Liver (tissue), 9 donors: ENCODE results near the gene OR5B21. TPM values are rescaled to one million over a fixed set of nuclear protein-coding genes. Genes with fewer than 3 reads are reported as not detected.

Experiments used
- DNase-seq: peaks from one replicate; pipeline ENCODE4 v3.0.0-alpha.2; 2017; ENCODE audit warnings: low spot score
- H3K27ac ChIP-seq, 2 donors: one replicate each; pipeline ENCODE4 v1.7.0; 2013; ENCODE audit warnings: inconsistent platforms in 2 of 2, low read length in 2 of 2, control low read depth in 1 of 2, low read depth in 1 of 2, mild to moderate bottlenecking in 1 of 2
- H3K27me3 ChIP-seq, 4 donors: one replicate each; pipeline versions ENCODE4 v1.6.1 to v1.7.0; 2013; ENCODE audit warnings: low read length in 3 of 4, inconsistent platforms in 1 of 4, mild to moderate bottlenecking in 1 of 4, moderate library complexity in 1 of 4; ENCODE audit not compliant: control insufficient read depth in 4 of 4, insufficient read depth in 4 of 4
- H3K36me3 ChIP-seq, 4 donors: one replicate each; pipeline versions ENCODE4 v1.6.1 to v1.7.0; 2013; ENCODE audit warnings: low read length in 3 of 4, mild to moderate bottlenecking in 3 of 4, low read depth in 1 of 4, moderate library complexity in 1 of 4; ENCODE audit not compliant: control insufficient read depth in 4 of 4, insufficient read depth in 3 of 4
- H3K4me1 ChIP-seq, 4 donors: one replicate each; pipeline versions ENCODE4 v1.6.1 to v1.7.0; 2013; ENCODE audit warnings: low read length in 3 of 4, mild to moderate bottlenecking in 3 of 4, moderate library complexity in 1 of 4; ENCODE audit not compliant: control insufficient read depth in 4 of 4, insufficient read depth in 4 of 4
- H3K4me3 ChIP-seq, 3 donors: one replicate each; pipeline versions ENCODE4 v1.6.1 to v1.7.0; 2013; ENCODE audit warnings: low read length in 3 of 3, control low read depth in 1 of 3, low read depth in 1 of 3, mild to moderate bottlenecking in 1 of 3
- H3K9ac ChIP-seq, 2 donors: one replicate each; pipeline ENCODE4 v1.7.0; 2013; ENCODE audit warnings: low read length in 2 of 2, mild to moderate bottlenecking in 2 of 2, moderate library complexity in 2 of 2, control low read depth in 1 of 2, low read depth in 1 of 2
- H3K9me3 ChIP-seq, 4 donors: one replicate each; pipeline versions ENCODE4 v1.6.1 to v1.7.0; 2013; ENCODE audit warnings: low read length in 3 of 4; ENCODE audit not compliant: control insufficient read depth in 4 of 4
- ATF3 ChIP-seq: IDR thresholded peaks from 2 replicates; pipeline ENCODE4 v1.6.1; 2016; ENCODE audit warnings: antibody characterized with exemption
- EGR1 ChIP-seq, 2 donors: IDR thresholded peaks; 2 replicates each; pipeline ENCODE4 v1.6.1; 2016 to 2018; ENCODE audit warnings: antibody characterized with exemption in 2 of 2, low read depth in 2 of 2
- FOXA1 ChIP-seq: IDR thresholded peaks from 2 replicates; pipeline ENCODE4 v1.6.1; 2016; ENCODE audit warnings: antibody characterized with exemption
- GABPA ChIP-seq, 2 donors: IDR thresholded peaks in 1 of 2; conservative IDR thresholded peaks in 1 of 2; 2 replicates each; pipeline ENCODE4 v1.6.1; 2016; ENCODE audit warnings: antibody characterized with exemption in 2 of 2, mild to moderate bottlenecking in 1 of 2, moderate library complexity in 1 of 2
- HNF4A ChIP-seq, 2 donors: conservative IDR thresholded peaks; 2 replicates each; pipeline ENCODE4 v1.6.1; 2016; ENCODE audit warnings: antibody characterized with exemption in 2 of 2, mild to moderate bottlenecking in 2 of 2
- HNF4G ChIP-seq: IDR thresholded peaks from 2 replicates; pipeline ENCODE4 v1.6.1; 2016; ENCODE audit warnings: antibody characterized with exemption
- JUND ChIP-seq, 2 donors: IDR thresholded peaks; 2 replicates each; pipeline ENCODE4 v1.6.1; 2016; ENCODE audit warnings: antibody characterized with exemption in 2 of 2
- MAX ChIP-seq: IDR thresholded peaks from 2 replicates; pipeline ENCODE4 v1.6.1; 2016; ENCODE audit warnings: antibody characterized with exemption
- NR2F2 ChIP-seq: IDR thresholded peaks from 2 replicates; pipeline ENCODE4 v1.6.1; 2016; ENCODE audit warnings: antibody characterized with exemption
- REST ChIP-seq: IDR thresholded peaks from 2 replicates; pipeline ENCODE4 v1.6.1; 2016; ENCODE audit warnings: antibody characterized with exemption, mild to moderate bottlenecking
- RXRA ChIP-seq, 2 donors: IDR thresholded peaks; 2 replicates each; pipeline ENCODE4 v1.6.1; 2017 to 2018; ENCODE audit warnings: antibody characterized with exemption in 2 of 2, mild to moderate bottlenecking in 1 of 2
- SP1 ChIP-seq: IDR thresholded peaks from 2 replicates; pipeline ENCODE4 v1.6.1; 2018; ENCODE audit warnings: antibody characterized with exemption, mild to moderate bottlenecking
- TAF1 ChIP-seq: conservative IDR thresholded peaks from 2 replicates; pipeline ENCODE4 v1.6.1; 2016; ENCODE audit warnings: antibody characterized with exemption, mild to moderate bottlenecking
- YY1 ChIP-seq: IDR thresholded peaks from 2 replicates; pipeline ENCODE4 v1.6.1; 2016; ENCODE audit warnings: antibody characterized with exemption, mild to moderate bottlenecking
- ZBTB33 ChIP-seq: IDR thresholded peaks from 2 replicates; pipeline ENCODE4 v1.6.1; 2016; ENCODE audit warnings: antibody characterized with exemption
- WGBS: extraction: QIAGEN DNeasy Blood & Tissue Kit; methylation state at CpG from one replicate; pipeline ENCODE4 v1.1.7; 2013; 5-methylcytosine and 5-hydroxymethylcytosine counted together
- polyA plus RNA-seq, 2 donors: library from polyadenylated mRNA; stranded (reverse) in 1 of 2; unstranded in 1 of 2; fragments of 200-250 nt in 1 of 2; fragments of >200 nt in 1 of 2; fragmentation: Nextera tagmentation in 1 of 2; extraction: Ambion mirVana in 1 of 2; gene quantifications; one replicate each; pipeline versions ENCODE4 v1.2.1 to v1.2.3, GENCODE V29; 2013 to 2015
- total RNA-seq, 2 donors: library from RNA; depleted of rRNA; stranded (reverse); fragments of >200 nt; gene quantifications; one replicate each; pipeline ENCODE4 v1.2.3, GENCODE V29; 2014
- donor health status: healthy.
- donor health status: healthy.
- donor health status: healthy.
- donor health status: healthy.
- donor health status: healthy.

Gene OR5B21
- total and polyA plus RNA-seq, 4 donors = not detected

- TF ChIP-seq JUND (IDR thresholded peaks at IDR 0.05) (no peak), ZBTB33 (no peak), GABPA (IDR thresholded peaks at IDR 0.05 in 1 of 2, conservative IDR thresholded peaks at IDR 0.05 in 1 of 2) (no peak)
Measured at GRCh38 chr11:58526721-58527120, 18.8 kb upstream of the OR5B21 start (continued).

- Histone ChIP-seq H3K27ac (no peak overlapping the region), H3K27me3 (no peaks in the 10 kb centered on the region), H3K9me3 (no peaks in the 10 kb centered on the region), H3K36me3 (peaks cover 2 to 18% (median 14%) of the 10 kb centered on the region in 4 donors), H3K4me3 (no peak overlapping the region), H3K9ac (no peak overlapping the region), H3K4me1 (peaks cover 0 to 3% (median under 1%) of the 10 kb centered on the region in 4 donors)
- whole genome bisulfite sequencing = 33% methylated on average over 6 of the region's 6 CpGs
- DNase-seq = no peak
- TF ChIP-seq REST (no peak), JUND (IDR thresholded peaks at IDR 0.05) (no peak), SP1 (no peak), YY1 (no peak), NR2F2 (no peak), TAF1 (no peak), ATF3 (no peak), HNF4A (conservative IDR thresholded peaks at IDR 0.05) (no peak), RXRA (IDR thresholded peaks at IDR 0.05) (no peak), EGR1 (IDR thresholded peaks at IDR 0.05; ENCODE audit: low read depth in 2 of 2) (no peak), GABPA (IDR thresholded peaks at IDR 0.05 in 1 of 2, conservative IDR thresholded peaks at IDR 0.05 in 1 of 2) (no peak), MAX (no peak), FOXA1 (no peak), HNF4G (no peak), ZBTB33 (no peak)
Measured at GRCh38 chr11:58525037-58525614, 17.2 kb upstream of the OR5B21 start.
